Aorta (tissue), 5 donors: Measurements from ENCODE around the gene SMC5. TPM values are rescaled to one million over a fixed set of nuclear protein-coding genes. Genes with fewer than 3 reads are reported as not detected.
"Not testable (repeated sequence)": the region's sequence is repeated elsewhere in the genome, so short reads cannot be mapped to it uniquely, and the experiment has no call there.

Source experiments
- ATAC-seq: fragments of 200-7000 bp; cut with Tn5 transposase; one replicate; pipeline ENCODE4 v1.9.1; 2022; ENCODE audit warnings: moderate library complexity; ENCODE audit not compliant: low FRiP score
- DNase-seq, 2 donors: peaks; one replicate each; pipeline ENCODE4 v3.0.0-alpha.2; 2020
- H3K27ac ChIP-seq, 2 donors: one replicate each; pipeline ENCODE4 v1.5.1; 2013; ENCODE audit warnings: low read length in 2 of 2, mild to moderate bottlenecking in 2 of 2, moderate library complexity in 2 of 2, control low read depth in 1 of 2, inconsistent platforms in 1 of 2, low read depth in 1 of 2
- H3K27me3 ChIP-seq, 2 donors: one replicate each; pipeline ENCODE4 v1.6.1; 2013; ENCODE audit warnings: control low read depth in 1 of 2, low read length in 1 of 2, mild to moderate bottlenecking in 1 of 2, moderate library complexity in 1 of 2; ENCODE audit not compliant: insufficient read depth in 2 of 2, control insufficient read depth in 1 of 2
- H3K36me3 ChIP-seq, 2 donors: one replicate each; pipeline ENCODE4 v1.6.1; 2013; ENCODE audit warnings: control low read depth in 1 of 2, low read length in 1 of 2, mild to moderate bottlenecking in 1 of 2; ENCODE audit not compliant: insufficient read depth in 2 of 2, control insufficient read depth in 1 of 2
- H3K4me1 ChIP-seq, 2 donors: one replicate each; pipeline ENCODE4 v1.6.1; 2013; ENCODE audit warnings: low read length in 2 of 2, control low read depth in 1 of 2, mild to moderate bottlenecking in 1 of 2, moderate library complexity in 1 of 2; ENCODE audit not compliant: insufficient read depth in 2 of 2, control insufficient read depth in 1 of 2
- H3K4me3 ChIP-seq, 2 donors: one replicate each; pipeline ENCODE4 v1.5.1; 2013; ENCODE audit warnings: low read length in 2 of 2, control low read depth in 1 of 2, mild to moderate bottlenecking in 1 of 2
- H3K9me3 ChIP-seq: one replicate; pipeline ENCODE4 v1.6.1; 2013; ENCODE audit warnings: mild to moderate bottlenecking, low read length; ENCODE audit not compliant: control insufficient read depth
- WGBS, 2 donors: extraction: QIAGEN DNeasy Blood & Tissue Kit; methylation state at CpG; one replicate each; pipeline ENCODE4 v1.1.7; 2013; 5-methylcytosine and 5-hydroxymethylcytosine counted together
- intact Hi-C, 2 donors: fragments of 100-400 bp; cut with DNase I; formaldehyde crosslinking; loops; one replicate each; pipeline versions ENCODE4 v1.14.2 to v1.15.0; 2022
- polyA plus RNA-seq, 2 donors: library from polyadenylated mRNA; stranded (reverse); fragments of 200-250 nt; gene quantifications; one replicate each; pipeline ENCODE4 v1.2.3, GENCODE V29; 2013
- total RNA-seq, 2 donors: library from RNA; stranded (reverse); fragmentation: NEBNext Ultra II Directional; extraction: Animal tissue kit (Norgen Biotek cat#: 25700); gene quantifications; one replicate each; pipeline ENCODE4 v1.2.1, GENCODE V29; 2021
- donor health status: healthy with polysubstance abuse.
- donor health status: Bipolar disorder and iron deficiency.
- donor health status: DM: no; HTN: no; CAD: no.
- donor health status: DM: no; HTN: no; CAD: no.
- donor health status: DM: yes; HTN: yes; CAD: no.

SMC5 gene
- total and polyA plus RNA-seq, 4 donors, result 10.3 to 37.0 (median 27.7) TPM

DNA sequence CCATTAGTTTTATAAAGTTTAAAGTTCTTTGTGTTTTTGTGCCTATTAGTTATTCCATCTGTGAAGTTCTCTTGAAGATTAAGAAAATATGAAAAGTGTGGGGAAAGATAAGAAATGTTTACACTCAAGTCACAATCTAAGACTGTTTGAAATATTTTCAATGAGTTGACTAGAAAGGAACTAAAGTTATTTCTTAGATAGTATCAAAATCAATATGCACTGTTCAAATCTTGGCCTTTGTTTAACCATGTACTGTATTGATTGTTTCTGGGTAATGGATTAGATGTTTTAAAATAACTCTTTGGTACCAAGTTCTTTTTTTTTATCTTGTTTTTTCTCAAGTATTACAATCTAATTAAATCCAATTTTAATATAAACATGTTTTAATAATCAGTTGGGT, 46.0 kb downstream of the SMC5 start:
- H3K4me3 ChIP-seq, result no peak overlapping the region
- H3K9me3 ChIP-seq, result no peaks in the 10 kb centered on the region
- no peaks in the 10 kb centered on the region for H3K36me3 ChIP-seq

DNA sequence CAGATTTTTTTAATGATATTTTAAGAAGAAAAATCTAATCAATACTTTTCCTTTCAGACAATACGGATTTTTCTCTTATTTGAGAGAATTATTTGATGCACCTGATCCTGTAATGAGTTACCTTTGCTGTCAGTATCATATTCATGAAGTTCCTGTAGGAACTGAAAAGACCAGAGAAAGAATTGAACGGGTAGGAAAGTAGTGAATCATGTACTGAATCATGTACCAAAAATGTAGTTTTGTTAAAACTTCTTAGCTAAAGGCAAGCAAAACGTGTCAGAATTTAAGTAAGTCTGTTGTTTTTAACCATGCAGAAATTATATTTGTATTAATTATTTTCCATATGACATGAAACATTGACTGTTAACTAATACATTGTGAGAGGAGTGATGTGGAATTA, 56.6 kb downstream of the SMC5 start:
- ATAC-seq, result no peak
- Histone ChIP-seq H3K27me3 (no peaks in the 10 kb centered on the region), H3K27ac (no peak overlapping the region), H3K4me1 (no peaks in the 10 kb centered on the region), H3K36me3 (peaks cover 0 to 4% of the 10 kb centered on the region in 2 donors), H3K4me3 (no peak overlapping the region), H3K9me3 (no peaks in the 10 kb centered on the region)
- DNase-seq, result no peak
- 71 to 76% methylated on average over 3 of the region's 3 CpGs for WGBS, 2 donors
- intact Hi-C loops, result no loop called here

More for the DNA sequence above, 46.0 kb downstream of the SMC5 start:
- ATAC-seq, result no peak
- H3K4me1 ChIP-seq, result no peaks in the 10 kb centered on the region
- no peak for DNase-seq
- no peak overlapping the region for H3K27ac ChIP-seq
- intact Hi-C loops, result no loop called here
- no peaks in the 10 kb centered on the region for H3K27me3 ChIP-seq

DNA sequence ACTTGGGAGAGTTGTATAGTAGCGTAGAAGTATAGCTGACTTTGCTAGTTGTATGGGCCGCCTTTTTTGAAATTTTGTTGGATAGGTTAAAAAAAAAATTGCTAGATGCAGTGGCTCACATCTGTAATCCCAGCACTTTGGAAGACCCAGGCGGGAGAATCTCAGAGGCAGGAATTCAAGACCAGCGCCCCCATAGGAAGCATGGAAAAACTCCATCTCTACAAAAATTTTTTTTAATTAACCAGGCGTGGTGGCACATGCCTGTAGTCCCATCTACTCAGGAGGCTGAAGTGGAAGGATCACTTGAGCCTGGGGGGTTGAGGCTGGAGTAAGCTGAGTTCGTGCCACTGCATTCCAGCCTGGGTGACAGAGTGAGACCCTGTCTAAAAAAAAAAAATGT, 59.2 kb downstream of the SMC5 start:
- Histone ChIP-seq H3K4me1 (no peaks in the 10 kb centered on the region), H3K27me3 (no peaks in the 10 kb centered on the region), H3K9me3 (no peaks in the 10 kb centered on the region), H3K4me3 (no peak overlapping the region), H3K36me3 (peaks cover 0 to 1% of the 10 kb centered on the region in 2 donors), H3K27ac (no peak overlapping the region)
- intact Hi-C loops, result no loop called here
- no peak for DNase-seq
- no peak for ATAC-seq
- WGBS, 2 donors, result 86 to 92% methylated on average over 6 of the region's 6 CpGs

DNA sequence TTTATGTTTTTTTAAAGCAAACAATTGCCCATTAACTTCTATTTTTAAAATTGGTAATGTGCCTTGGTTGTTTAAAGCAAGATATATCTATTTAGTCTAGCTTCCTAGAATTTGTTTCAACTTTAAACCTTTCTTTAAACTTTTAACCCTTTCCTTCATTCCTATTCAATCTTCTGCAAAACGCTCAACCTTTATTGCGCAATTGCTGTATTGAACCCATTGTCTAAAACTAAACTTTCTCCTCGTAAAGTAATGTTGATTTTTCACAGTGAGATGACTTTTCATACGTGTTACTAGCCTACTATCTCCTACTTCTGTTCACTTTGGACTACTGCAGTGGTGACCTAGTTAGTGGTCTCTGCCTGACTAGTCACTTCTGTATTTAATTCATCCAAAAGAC, 63.3 kb downstream of the SMC5 start:
- DNase-seq, result no peak
- 91 to 92% methylated on average over 4 of the region's 4 CpGs for WGBS, 2 donors
- Histone ChIP-seq H3K9me3 (no peaks in the 10 kb centered on the region), H3K27me3 (no peaks in the 10 kb centered on the region), H3K36me3 (peaks cover 1 to 4% of the 10 kb centered on the region in 2 donors), H3K4me3 (no peak overlapping the region), H3K27ac (no peak overlapping the region), H3K4me1 (no peaks in the 10 kb centered on the region)
- intact Hi-C loops, result no loop called here
- ATAC-seq, result no peak

DNA sequence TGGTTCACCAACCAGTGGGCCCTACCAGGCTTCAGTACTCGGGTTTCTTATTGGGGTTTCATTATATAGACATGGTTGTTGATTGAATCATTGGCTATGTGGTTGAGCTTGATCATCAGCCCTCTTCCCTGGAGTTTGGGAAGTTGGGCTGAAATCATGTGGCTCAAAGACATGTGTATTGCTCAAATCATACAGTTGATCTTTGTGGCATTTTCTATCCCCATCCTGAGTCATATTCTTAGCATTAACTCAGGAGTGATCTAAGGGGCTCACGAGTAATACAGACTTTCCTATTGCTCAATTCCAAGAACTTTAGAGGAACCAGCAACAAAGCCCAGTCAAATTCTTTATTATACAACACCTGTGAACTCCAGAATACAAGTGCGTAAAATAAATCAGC, 66.2 kb downstream of the SMC5 start:
- Histone ChIP-seq H3K36me3 (peaks cover 4 to 8% of the 10 kb centered on the region in 2 donors), H3K4me3 (no peak overlapping the region), H3K27ac (no peak overlapping the region), H3K27me3 (no peaks in the 10 kb centered on the region), H3K9me3 (no peaks in the 10 kb centered on the region), H3K4me1 (no peaks in the 10 kb centered on the region)
- intact Hi-C loops, result no loop called here
- ATAC-seq, result no peak
- no peak for DNase-seq
- WGBS, 2 donors, result 91% methylated on average over 3 of the region's 3 CpGs

DNA sequence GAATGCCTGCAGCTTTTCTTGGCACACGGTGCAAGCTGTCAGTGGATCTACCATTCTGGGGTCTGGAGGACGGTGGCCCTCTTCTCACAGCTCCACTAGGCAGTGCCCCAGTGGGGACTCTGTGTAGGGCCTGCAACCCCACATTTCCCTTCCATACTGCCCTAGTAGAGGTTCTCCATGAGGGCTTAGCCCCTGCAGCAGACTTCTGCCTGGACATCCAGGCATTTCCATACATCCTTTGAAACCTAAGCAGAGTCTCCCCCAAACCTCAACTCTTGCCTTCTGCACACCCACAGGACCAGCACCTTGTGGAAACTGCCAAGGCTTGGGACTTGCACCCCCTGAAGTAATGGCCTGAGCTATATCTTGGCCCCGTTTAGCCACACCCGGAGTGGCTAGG, 69.8 kb downstream of the SMC5 start:
- 52 to 55% methylated on average over 4 of the region's 4 CpGs for WGBS, 2 donors
- H3K27me3 ChIP-seq, H3K27ac ChIP-seq, DNase-seq, H3K4me1 ChIP-seq, H3K36me3 ChIP-seq, H3K4me3 ChIP-seq, intact Hi-C loops, H3K9me3 ChIP-seq, ATAC-seq: not testable (repeated sequence)

DNA sequence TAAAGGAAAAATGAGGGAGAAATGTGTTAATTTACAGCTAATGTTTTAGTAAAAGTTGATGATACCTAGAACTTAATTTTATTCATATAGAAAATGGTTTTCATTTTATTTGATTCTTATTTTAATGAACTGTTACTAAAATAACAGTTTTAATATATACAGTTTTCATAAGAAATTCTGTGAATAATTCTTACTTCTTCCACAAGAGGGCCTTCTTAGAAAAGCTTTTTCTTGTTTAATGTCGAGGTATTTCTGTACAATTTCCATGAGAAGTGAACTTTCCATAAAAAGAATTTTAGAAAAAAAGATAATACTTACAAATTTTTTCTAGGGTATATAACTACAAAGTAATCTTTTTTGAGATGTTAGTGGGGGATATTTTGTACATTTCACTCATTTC, 81.8 kb downstream of the SMC5 start:
- intact Hi-C loops, result loop anchor here (5.0 to 10.0 kb wide), 2 partner anchors 54 to 142 kb away; no protein-coding TSS in a partner anchor
- Histone ChIP-seq H3K9me3 (no peaks in the 10 kb centered on the region), H3K4me3 (no peak overlapping the region), H3K36me3 (peaks cover 4 to 5% of the 10 kb centered on the region in 2 donors), H3K4me1 (no peaks in the 10 kb centered on the region), H3K27me3 (no peaks in the 10 kb centered on the region), H3K27ac (no peak overlapping the region)
- no peak for DNase-seq
- ATAC-seq, result no peak
- WGBS, 2 donors, result 0% methylated on average over 1 of the region's 1 CpG

DNA sequence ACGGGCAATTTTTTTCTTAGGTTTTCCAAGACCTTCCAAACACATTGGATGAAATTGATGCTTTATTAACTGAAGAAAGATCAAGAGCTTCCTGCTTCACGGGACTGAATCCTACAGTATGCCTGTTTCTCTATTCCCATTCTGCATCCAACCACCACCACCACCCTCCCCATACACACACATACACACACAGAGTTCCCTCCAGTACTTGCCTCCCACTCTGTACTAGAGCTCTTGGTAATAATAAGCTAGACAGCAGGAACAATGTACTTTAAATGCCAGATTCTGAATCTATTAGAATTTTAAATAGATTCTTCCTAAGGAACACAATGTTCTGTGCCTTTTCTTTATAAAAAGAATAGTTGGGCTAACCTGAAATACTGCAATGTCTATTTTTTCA, 88.3 kb downstream of the SMC5 start:
- Histone ChIP-seq H3K36me3 (peaks cover 0 to 1% of the 10 kb centered on the region in 2 donors), H3K4me1 (no peaks in the 10 kb centered on the region), H3K4me3 (no peak overlapping the region), H3K27ac (no peak overlapping the region), H3K27me3 (no peaks in the 10 kb centered on the region), H3K9me3 (no peaks in the 10 kb centered on the region)
- DNase-seq, result no peak
- no peak for ATAC-seq
- WGBS, 2 donors, result 68 to 76% methylated on average over 2 of the region's 2 CpGs
- intact Hi-C loops, result loop anchor here in 1 of 2 donors (10.0 kb wide), 1 partner anchor 48 kb away; no protein-coding TSS in a partner anchor

DNA sequence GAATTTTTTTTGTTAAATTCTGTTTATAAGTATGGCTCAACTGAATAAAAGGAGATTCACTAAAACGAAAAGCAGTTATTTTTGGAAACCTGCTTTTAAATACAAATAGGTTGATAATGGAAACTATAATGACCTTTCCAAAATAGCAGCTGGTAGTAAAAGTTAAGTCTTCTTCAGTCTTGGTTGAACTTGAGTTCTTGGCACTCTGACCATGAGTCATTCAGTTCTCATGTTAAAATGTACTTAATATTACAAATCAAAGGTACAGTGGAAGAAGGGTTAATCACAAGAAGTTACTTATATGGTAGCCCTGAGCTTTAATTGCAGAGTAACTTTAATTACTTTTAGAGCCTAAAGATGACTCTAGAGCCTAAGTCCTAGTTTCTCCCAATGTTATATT, 93.6 kb downstream of the SMC5 start:
- H3K27me3 ChIP-seq, result no peaks in the 10 kb centered on the region
- 10 to 17% methylated on average over 1 of the region's 1 CpG for WGBS, 2 donors
- no peaks in the 10 kb centered on the region for H3K36me3 ChIP-seq
- ATAC-seq, result no peak
- H3K4me1 ChIP-seq, result no peaks in the 10 kb centered on the region
- no peak for DNase-seq
- H3K27ac ChIP-seq, result no peak overlapping the region
- intact Hi-C loops, result loop anchor here (2.0 to 5.0 kb wide), 4 partner anchors 55 to 250 kb away; no protein-coding TSS in a partner anchor
- H3K4me3 ChIP-seq, result no peak overlapping the region
- H3K9me3 ChIP-seq, result no peaks in the 10 kb centered on the region
